T-cell (primary cell): ENCODE results near the gene GRIK4. TPM values are rescaled to one million over a fixed set of nuclear protein-coding genes. Genes with fewer than 3 reads are reported as not detected.

ENCODE experiments used
- ATAC-seq, 4 experiments: fragments of 200-7000 bp in 3 of 4; fragments of 150-1000 bp in 1 of 4; cut with Tn5 transposase; replicated peaks in 1 of 4; 1 replicate in 3 of 4; 2 replicates in 1 of 4; pipeline ENCODE4 v1.10.0; 2021; ENCODE audit warnings: moderate library complexity in 3 of 4, mild to moderate bottlenecking in 2 of 4, moderate number of reproducible peaks in 1 of 4
- CTCF ChIA-PET, 2 donors: fragments of 300-600 bp; sonication (Branson Sonifier 250); formaldehyde crosslinking; loops; one replicate each; lab custom pipeline; 2022; ENCODE audit warnings: antibody characterized with exemption in 2 of 2; lab: Charles Lee
- POLR2A ChIA-PET, 2 donors: fragments of 300-600 bp; sonication (Branson Sonifier 250); formaldehyde crosslinking; loops; one replicate each; lab custom pipeline; 2022; ENCODE audit warnings: antibody characterized with exemption in 2 of 2; lab: Charles Lee
- DNase-seq, 35 experiments: peaks; one replicate each; pipeline versions ENCODE4 v3.0.0 to v3.0.0-alpha.2; 2013 to 2023
- H3K27ac ChIP-seq: one replicate; pipeline ENCODE4 v1.5.1; 2013; ENCODE audit warnings: low read length
- H3K27me3 ChIP-seq, 2 experiments: replicated peaks in 1 of 2; 1 replicate in 1 of 2; 2 replicates in 1 of 2; pipeline versions ENCODE4 v1.6.1 to v1.7.0; 2013; ENCODE audit warnings: low read length in 1 of 2, mixed read lengths in 1 of 2; ENCODE audit not compliant: control insufficient read depth in 2 of 2, insufficient read depth in 2 of 2; ENCODE audit errors: extremely low read depth in 1 of 2
- H3K36me3 ChIP-seq, 2 donors: 1 replicate in 1 of 2; 2 replicates in 1 of 2; pipeline versions ENCODE4 v1.6.1 to v1.7.0; 2013; ENCODE audit warnings: low read length in 1 of 2; ENCODE audit not compliant: control insufficient read depth in 2 of 2, insufficient read depth in 1 of 2; ENCODE audit errors: extremely low read depth in 1 of 2
- H3K4me1 ChIP-seq, 2 experiments: 1 replicate in 1 of 2; 2 replicates in 1 of 2; pipeline versions ENCODE4 v1.6.1 to v1.7.0; 2013; ENCODE audit warnings: low read length in 2 of 2, mixed read lengths in 1 of 2; ENCODE audit not compliant: insufficient read depth in 2 of 2, control insufficient read depth in 1 of 2; ENCODE audit errors: extremely low read depth in 1 of 2
- H3K4me3 ChIP-seq, 2 donors: 1 replicate in 1 of 2; 2 replicates in 1 of 2; pipeline versions ENCODE4 v1.5.1 to v1.7.0; 2013; ENCODE audit warnings: mild to moderate bottlenecking in 2 of 2, low read length in 1 of 2, moderate library complexity in 1 of 2; ENCODE audit not compliant: control insufficient read depth in 1 of 2; ENCODE audit errors: extremely low read depth in 1 of 2
- H3K9me3 ChIP-seq: 2 replicates; pipeline ENCODE4 v1.7.0; 2013
- H3K27ac Mint-ChIP-seq, 2 donors: one replicate each; pipeline ENCODE4 v1.8.0; 2020 to 2021; ENCODE audit warnings: mild to moderate bottlenecking in 2 of 2, mixed read lengths in 2 of 2
- H3K27me3 Mint-ChIP-seq, 2 donors: one replicate each; pipeline ENCODE4 v1.8.0; 2021 to 2022; ENCODE audit warnings: mixed read lengths in 2 of 2
- H3K36me3 Mint-ChIP-seq: one replicate; pipeline ENCODE4 v1.8.0; 2021; ENCODE audit warnings: mixed read lengths
- H3K4me1 Mint-ChIP-seq, 3 donors: one replicate each; pipeline ENCODE4 v1.8.0; 2020 to 2022; ENCODE audit warnings: mixed read lengths in 3 of 3, mild to moderate bottlenecking in 1 of 3
- H3K4me3 Mint-ChIP-seq, 3 donors: one replicate each; pipeline ENCODE4 v1.8.0; 2020 to 2022; ENCODE audit warnings: mild to moderate bottlenecking in 3 of 3, mixed read lengths in 3 of 3, moderate library complexity in 3 of 3
- H3K9me3 Mint-ChIP-seq, 3 donors: one replicate each; pipeline ENCODE4 v1.8.0; 2020 to 2022; ENCODE audit warnings: mixed read lengths in 3 of 3
- WGBS: methylation state at CpG from one replicate; pipeline ENCODE4 v1.1.5; 2013; ENCODE audit warnings: missing lambda C conversion rate; ENCODE audit not compliant: insufficient coverage; 5-methylcytosine and 5-hydroxymethylcytosine counted together
- total RNA-seq, 35 experiments: library from RNA in 6 of 35; stranded (reverse) in 6 of 35; fragments of 120-200 nt in 1 of 35; gene quantifications; one replicate each; pipeline versions ENCODE4 v1.2.1 to v1.2.4 and lab custom pipeline; 2013 to 2026

Gene GRIK4
- total RNA-seq, 5 donors from 2014 or later (not counting 1 experiment from before 2014, with no cell fraction given), result 0.09 TPM; not detected in 4

DNA sequence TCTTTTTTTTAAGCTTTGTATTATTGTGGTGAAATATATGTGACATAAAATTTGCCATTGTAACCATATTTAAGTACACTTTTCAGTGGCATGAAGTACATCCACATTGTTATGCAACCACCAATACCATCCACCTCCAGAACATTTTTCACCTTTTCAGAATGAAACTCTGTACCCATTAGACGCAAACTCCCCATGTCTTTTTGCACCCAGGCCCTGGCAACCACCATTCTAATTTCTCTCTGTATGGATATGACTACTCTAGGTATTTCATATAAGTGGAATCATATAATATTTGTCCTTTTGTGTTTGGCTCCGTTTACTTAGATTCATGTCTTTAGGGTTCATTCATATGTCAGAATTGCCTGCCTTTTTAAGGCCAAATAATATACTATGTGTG is 329.5 kb downstream of the GRIK4 start:
- H3K9me3 ChIP-seq, result no peaks in the 10 kb centered on the region
- peaks cover 9 to 14% of the 10 kb centered on the region in 2 donors for H3K27me3 Mint-ChIP-seq
- no peaks in the 10 kb centered on the region for H3K4me1 ChIP-seq
- POLR2A ChIA-PET, result no interaction called here
- no peaks in the 10 kb centered on the region for H3K9me3 Mint-ChIP-seq
- WGBS, result no CpG with 5 or more reads among the region's 2 CpGs
- DNase-seq (no peak), ATAC-seq (no peak)
- no peak overlapping the region for H3K27ac Mint-ChIP-seq
- peaks cover 0 to 3% of the 10 kb centered on the region in 2 experiments for H3K27me3 ChIP-seq
- no peaks in the 10 kb centered on the region for H3K36me3 ChIP-seq
- H3K4me1 Mint-ChIP-seq, result no peaks in the 10 kb centered on the region
- no peak overlapping the region for H3K4me3 Mint-ChIP-seq
- no peak overlapping the region for H3K4me3 ChIP-seq
- no peak overlapping the region for H3K27ac ChIP-seq
- CTCF ChIA-PET, result no interaction called here
- H3K36me3 Mint-ChIP-seq, result no peaks in the 10 kb centered on the region

DNA sequence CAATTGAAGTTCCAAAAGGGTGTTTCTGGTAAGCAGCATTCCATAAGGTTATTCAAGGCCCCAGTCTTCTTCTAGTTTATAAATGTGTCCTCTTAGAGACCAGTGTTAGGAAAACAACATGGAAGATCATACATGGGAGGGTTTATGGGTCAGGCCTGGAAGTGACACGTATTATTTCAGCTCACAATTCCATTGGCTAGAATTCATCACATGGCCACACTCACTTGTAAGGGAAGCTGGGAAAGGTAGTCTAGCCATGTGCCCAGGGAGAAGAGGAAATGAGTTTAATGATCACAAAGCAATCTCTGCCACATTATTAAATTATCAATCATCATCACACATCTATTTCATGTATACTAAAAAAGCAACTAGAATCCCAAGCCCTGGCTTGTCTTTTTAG is 330.6 kb downstream of the GRIK4 start:
- Histone ChIP-seq H3K9me3 (no peaks in the 10 kb centered on the region), H3K27me3 (peaks cover 0 to 3% of the 10 kb centered on the region in 2 experiments), H3K36me3 (no peaks in the 10 kb centered on the region), H3K4me3 (no peak overlapping the region), H3K4me1 (no peaks in the 10 kb centered on the region), H3K27ac (no peak overlapping the region)
- H3K36me3 Mint-ChIP-seq, result no peaks in the 10 kb centered on the region
- H3K4me3 Mint-ChIP-seq, result no peak overlapping the region
- no peak overlapping the region for H3K27ac Mint-ChIP-seq
- no CpG with 5 or more reads among the region's 1 CpG for WGBS
- H3K27me3 Mint-ChIP-seq, result peaks cover 3 to 13% of the 10 kb centered on the region in 2 donors
- CTCF ChIA-PET, result no interaction called here
- H3K4me1 Mint-ChIP-seq, result no peaks in the 10 kb centered on the region
- POLR2A ChIA-PET, result no interaction called here
- DNase-seq, result no peak
- no peak for ATAC-seq
- no peaks in the 10 kb centered on the region for H3K9me3 Mint-ChIP-seq

DNA sequence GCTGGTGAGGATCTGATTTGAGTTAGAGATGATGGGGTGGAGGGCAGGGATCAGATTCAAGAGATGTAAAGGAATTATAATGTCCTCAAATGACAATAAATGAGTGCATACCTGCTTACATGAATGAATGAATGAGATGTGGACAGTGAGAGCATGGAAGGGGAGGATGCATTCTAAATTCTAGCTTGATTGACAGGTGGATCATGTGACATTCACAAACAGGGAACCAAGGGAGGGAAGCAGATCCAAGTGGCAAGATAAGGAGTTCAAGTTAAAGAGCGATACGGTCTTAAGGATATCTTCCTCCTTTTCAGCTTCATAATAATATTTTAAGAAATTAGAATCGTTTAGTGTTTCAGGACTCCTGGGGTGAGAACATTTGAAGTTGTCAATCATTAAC is 341.9 kb downstream of the GRIK4 start:
- no CpG with 5 or more reads among the region's 3 CpGs for WGBS
- Mint-ChIP-seq H3K36me3 (no peaks in the 10 kb centered on the region), H3K27me3 (peaks cover 12 to 28% of the 10 kb centered on the region in 2 donors), H3K27ac (no peak overlapping the region), H3K4me1 (no peaks in the 10 kb centered on the region), H3K4me3 (no peak overlapping the region), H3K9me3 (no peaks in the 10 kb centered on the region)
- H3K36me3 ChIP-seq, result no peaks in the 10 kb centered on the region
- no peak for ATAC-seq
- no peaks in the 10 kb centered on the region for H3K4me1 ChIP-seq
- no peaks in the 10 kb centered on the region for H3K9me3 ChIP-seq
- ChIA-PET POLR2A (no interaction called here), CTCF (no interaction called here)
- no peak overlapping the region for H3K4me3 ChIP-seq
- no peak overlapping the region for H3K27ac ChIP-seq
- no peak for DNase-seq
- H3K27me3 ChIP-seq, result peaks cover 0 to 9% of the 10 kb centered on the region in 2 experiments

DNA sequence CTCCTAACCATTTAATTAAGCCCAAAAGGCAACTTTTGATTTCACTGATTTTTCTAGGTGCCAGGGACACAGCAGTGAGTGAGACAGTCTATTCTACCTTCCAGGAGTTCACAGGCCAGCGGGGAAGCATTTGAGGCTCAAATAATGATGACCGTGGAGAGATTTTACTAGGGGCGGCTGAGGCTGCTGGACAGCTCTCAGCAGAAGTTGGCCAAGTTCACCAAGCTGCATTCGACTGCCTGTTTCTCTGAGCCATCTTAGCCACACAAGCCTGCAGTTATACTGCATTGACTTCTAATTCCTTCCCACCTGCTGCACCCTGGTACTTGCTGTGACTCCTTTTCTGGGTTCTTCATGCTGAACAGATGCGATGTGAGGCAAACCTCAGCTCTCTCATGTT is 343.4 kb downstream of the GRIK4 start:
- ATAC-seq, result no peak
- Mint-ChIP-seq H3K27ac (no peak overlapping the region), H3K9me3 (no peaks in the 10 kb centered on the region), H3K4me3 (no peak overlapping the region), H3K4me1 (no peaks in the 10 kb centered on the region), H3K36me3 (no peaks in the 10 kb centered on the region), H3K27me3 (peaks cover 8 to 20% of the 10 kb centered on the region in 2 donors)
- ChIA-PET CTCF (no interaction called here), POLR2A (no interaction called here)
- Histone ChIP-seq H3K4me3 (no peak overlapping the region), H3K27me3 (peaks cover 0 to 9% of the 10 kb centered on the region in 2 experiments), H3K9me3 (no peaks in the 10 kb centered on the region), H3K36me3 (no peaks in the 10 kb centered on the region), H3K4me1 (no peaks in the 10 kb centered on the region), H3K27ac (no peak overlapping the region)
- 77% methylated on average over 4 of the region's 5 CpGs for WGBS
- DNase-seq, result no peak

DNA sequence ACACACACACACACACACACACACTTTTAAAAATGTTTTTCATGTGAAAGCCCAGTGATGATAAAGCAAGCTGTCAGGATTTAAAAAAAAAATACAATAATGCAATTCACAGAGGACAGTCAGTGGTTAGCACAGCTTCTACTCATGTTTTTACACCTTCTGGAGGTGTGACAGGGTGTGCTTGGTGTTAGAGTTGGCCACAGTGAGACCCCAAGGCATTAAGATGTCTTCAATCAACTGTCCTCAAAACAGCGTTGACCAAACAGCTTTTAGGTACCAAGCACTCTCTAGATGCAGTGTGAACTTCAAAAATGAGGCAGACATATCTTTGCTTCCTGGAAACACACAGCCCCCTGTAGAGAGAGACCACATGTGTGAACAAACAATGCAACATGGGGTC is 346.0 kb downstream of the GRIK4 start:
- H3K27ac ChIP-seq, result no peak overlapping the region
- Mint-ChIP-seq H3K27ac (no peak overlapping the region), H3K4me3 (no peak overlapping the region), H3K27me3 (peaks cover 13% of the 10 kb centered on the region in 2 donors), H3K9me3 (no peaks in the 10 kb centered on the region), H3K4me1 (no peaks in the 10 kb centered on the region), H3K36me3 (no peaks in the 10 kb centered on the region)
- ChIA-PET CTCF (no interaction called here), POLR2A (no interaction called here)
- no peak overlapping the region for H3K4me3 ChIP-seq
- H3K27me3 ChIP-seq, result peaks cover 0 to 9% of the 10 kb centered on the region in 2 experiments
- no peaks in the 10 kb centered on the region for H3K9me3 ChIP-seq
- ATAC-seq (no peak), DNase-seq (no peak)
- WGBS, result no CpG with 5 or more reads among the region's 1 CpG
- H3K36me3 ChIP-seq, result no peaks in the 10 kb centered on the region
- H3K4me1 ChIP-seq, result no peaks in the 10 kb centered on the region

DNA sequence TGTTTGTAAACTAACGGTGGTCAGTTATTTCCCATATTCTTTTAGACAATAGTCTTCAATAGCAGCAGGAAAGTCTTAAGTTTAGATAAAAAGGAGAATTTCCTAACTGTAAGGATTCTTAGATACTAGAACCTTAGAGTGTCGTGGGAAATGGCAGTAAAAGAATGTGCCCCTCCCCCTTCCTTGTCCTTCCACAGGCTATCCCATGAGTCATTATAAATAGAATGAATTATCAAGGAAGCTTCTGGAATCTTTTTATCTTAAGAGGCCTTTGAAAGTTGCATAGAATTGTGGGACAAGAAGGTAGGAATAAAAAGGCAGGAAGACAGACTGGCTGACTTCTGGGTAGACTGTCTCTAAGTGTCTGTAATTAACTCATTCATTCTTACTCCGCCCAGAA is 347.2 kb downstream of the GRIK4 start:
- ATAC-seq, result no peak
- H3K27ac ChIP-seq, result no peak overlapping the region
- H3K27ac Mint-ChIP-seq, result no peak overlapping the region
- H3K27me3 ChIP-seq, result peaks cover 0 to 9% of the 10 kb centered on the region in 2 experiments
- ChIA-PET CTCF (no interaction called here), POLR2A (no interaction called here)
- no peaks in the 10 kb centered on the region for H3K4me1 Mint-ChIP-seq
- H3K27me3 Mint-ChIP-seq, result peaks cover 13% of the 10 kb centered on the region in 2 donors
- 60% methylated on average over 1 of the region's 3 CpGs for WGBS
- H3K9me3 ChIP-seq, result no peaks in the 10 kb centered on the region
- H3K4me3 Mint-ChIP-seq, result no peak overlapping the region
- no peak overlapping the region for H3K4me3 ChIP-seq
- H3K9me3 Mint-ChIP-seq, result no peaks in the 10 kb centered on the region
- no peak for DNase-seq
- no peaks in the 10 kb centered on the region for H3K4me1 ChIP-seq
- no peaks in the 10 kb centered on the region for H3K36me3 ChIP-seq
- H3K36me3 Mint-ChIP-seq, result no peaks in the 10 kb centered on the region
